Non-pigmented ciliary epithelial cell (primary cell): ENCODE results near the gene TTC39C.
A peak's percentile ranks its signal among the peaks of the same experiment; 100 is the strongest.
"Not testable (repeated sequence)": the region's sequence is repeated elsewhere in the genome, so short reads cannot be mapped to it uniquely, and the experiment has no call there.

ENCODE experiments used
- DNase-seq: peaks from one replicate; pipeline ENCODE4 v3.0.0-alpha.2; 2010; ENCODE audit warnings: low read depth

The TTC39C gene

DNA sequence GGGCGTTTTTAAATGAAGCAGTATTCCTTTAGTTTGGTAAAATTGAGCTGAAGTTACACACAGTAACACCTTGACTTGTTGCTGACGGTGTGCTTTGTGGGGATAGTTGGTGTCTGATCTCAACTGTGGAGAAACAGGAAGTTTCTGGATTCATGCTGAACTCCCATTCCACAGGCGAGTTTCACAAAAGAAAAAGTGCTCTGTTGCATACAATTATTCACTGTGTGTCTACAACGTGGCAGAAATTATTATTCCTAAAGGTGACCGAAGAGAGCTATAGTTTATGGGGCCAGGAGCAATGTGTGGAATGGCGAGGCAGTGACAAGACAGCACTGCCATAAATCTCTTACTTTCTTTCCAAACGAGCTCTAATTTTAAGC, 123.8 kb downstream of the TTC39C start:
- no peak for DNase-seq

GRCh38 chr18:24138789-24139616, 124.4 kb downstream of the TTC39C start, which contains the start of gene CABYR:
CABYR (plus strand) TSS chr18:24139062; CDS start chr18:24143115, 4,053 bp downstream.
- peak; percentile 66 for DNase-seq

GRCh38 chr18:24140697-24141096, 126.1 kb downstream of the TTC39C start:
- DNase-seq = no peak

- no peak for DNase-seq
These were observed 127.8 kb downstream of the TTC39C start for GRCh38 chr18:24142376-24142775.

DNA sequence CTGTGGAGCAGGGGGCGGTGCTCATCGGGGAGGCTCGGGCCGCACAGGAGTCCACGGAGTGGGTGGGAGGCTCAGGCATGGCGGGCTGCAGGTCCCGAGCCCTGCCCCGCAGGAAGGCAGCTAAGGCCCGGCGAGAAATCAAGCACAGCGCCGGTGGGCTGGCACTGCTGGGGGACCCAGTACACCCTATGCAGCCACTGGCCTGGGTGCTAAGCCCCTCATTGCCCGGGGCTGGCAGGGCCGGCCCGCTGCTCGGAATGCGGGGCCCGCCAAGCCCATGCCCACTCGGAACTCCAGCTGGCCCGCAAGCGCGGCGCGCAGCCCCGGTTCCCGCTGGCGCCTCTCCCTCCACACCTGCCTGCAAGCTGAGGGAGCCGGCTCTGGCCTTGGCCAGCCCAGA, 135.0 kb downstream of the TTC39C start:
- DNase-seq = not testable (repeated sequence)

GRCh38 chr18:24153397-24153796, 138.8 kb downstream of the TTC39C start:
- no peak for DNase-seq

DNA sequence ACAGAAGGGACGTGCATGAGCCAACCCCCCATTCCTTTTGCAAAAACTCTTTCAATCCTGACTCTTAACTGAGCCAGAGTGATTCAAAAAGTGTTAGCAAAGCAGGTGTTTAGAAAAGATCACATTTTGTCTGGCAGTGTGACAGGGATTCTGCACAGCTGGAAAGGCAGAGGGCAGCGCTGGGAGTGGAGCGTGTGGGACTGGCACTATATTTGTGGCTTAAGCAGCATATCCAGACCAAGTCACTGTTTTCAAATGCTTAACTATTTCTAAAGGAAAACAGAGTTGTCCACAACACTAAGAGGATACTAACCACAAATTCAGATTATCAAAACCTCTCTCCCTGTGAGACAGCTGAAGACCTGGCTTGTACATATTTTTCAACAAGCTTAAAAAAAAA, 143.3 kb downstream of the TTC39C start:
- DNase-seq = no peak

DNA sequence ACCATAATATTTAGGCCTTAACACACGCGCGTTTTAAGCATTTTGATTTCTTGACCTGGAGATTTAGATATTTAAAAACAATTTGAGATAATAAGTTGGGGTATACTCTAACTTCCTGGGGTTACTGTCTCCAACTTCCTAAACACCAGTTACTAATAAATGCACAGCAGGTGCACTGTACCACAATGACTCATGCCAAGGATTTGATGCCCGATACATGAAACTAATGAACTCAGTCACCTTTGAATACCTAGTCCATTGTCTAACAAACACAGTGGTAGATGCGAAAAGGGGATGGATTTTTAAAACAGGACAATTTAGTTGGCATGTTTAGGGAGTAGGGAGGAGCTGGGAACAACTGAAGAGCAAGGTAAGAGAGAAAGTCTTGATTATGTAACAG, 145.5 kb downstream of the TTC39C start:
- DNase-seq = no peak

GRCh38 chr18:24161304-24161703, 146.8 kb downstream of the TTC39C start:
- DNase-seq = no peak

- no peak for DNase-seq
These were observed 153.9 kb downstream of the TTC39C start for GRCh38 chr18:24168496-24168895.

DNA sequence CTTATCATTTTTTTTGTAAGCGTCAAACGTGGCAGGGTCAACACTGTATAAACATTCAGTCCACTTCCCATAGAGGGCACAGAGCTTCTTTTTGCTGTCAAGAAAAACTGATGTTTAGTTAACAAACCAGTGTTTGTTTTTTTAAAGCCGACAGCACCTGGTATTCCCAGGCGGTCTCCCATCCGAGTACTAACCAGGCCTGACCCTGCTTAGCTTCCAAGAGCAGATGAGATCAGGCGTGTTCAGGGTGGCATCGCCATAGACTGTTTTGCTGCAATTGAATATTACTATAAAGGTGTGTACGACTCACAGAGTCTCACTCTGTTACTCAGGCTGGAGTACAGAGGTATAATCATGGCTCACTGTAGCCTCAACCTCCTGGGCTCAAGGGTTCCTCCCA, 155.8 kb downstream of the TTC39C start:
- no peak for DNase-seq

DNA sequence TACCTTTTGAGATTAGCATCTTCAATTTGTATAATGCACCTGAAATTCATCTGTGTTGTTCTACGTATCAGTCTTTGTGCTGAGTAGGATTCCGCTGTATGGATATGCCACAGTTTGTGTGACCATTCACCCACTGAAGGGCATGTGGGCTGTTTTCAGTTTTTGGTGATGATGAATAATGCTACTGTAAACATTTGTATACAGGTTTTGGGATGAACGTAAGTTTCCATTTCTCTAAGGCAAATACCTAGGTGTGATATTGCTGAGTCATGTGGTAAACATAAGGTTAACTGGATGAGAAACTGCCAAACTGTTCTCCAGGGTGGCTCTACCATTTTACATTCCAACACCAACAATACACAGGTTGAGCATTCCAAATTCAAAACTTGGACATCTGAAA, 159.4 kb downstream of the TTC39C start:
- DNase-seq = no peak

GRCh38 chr18:24176727-24177416, 162.3 kb downstream of the TTC39C start:
- no peak for DNase-seq

DNA sequence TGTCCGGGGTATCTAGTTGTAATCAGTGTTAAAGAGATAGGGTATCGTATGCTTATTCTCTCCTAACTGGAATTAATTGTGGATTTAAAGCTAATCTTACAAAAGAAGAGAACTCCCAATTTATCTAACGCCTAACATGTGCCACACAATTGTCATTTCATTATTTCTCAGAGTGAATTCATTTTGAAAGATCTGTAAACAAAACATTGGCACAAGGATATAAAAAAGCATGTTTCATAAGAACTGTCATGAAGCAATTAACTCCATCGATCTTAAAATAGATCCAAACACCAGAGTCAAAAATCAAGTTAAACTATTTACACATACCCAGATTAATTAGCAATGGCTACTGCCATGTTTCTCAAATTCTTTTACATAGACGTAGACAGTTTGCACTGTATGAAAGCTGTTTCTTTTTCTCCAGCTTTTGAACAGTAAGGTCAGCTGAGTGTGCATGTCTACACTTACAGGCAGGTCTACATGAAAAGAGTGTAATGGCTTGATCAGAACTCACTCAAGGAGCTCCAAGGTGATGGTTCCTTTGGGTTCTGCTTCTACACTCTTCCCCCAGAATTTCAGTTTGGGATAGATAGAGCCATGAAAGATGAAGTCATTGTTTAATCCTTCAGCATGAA, 163.1 kb downstream of the TTC39C start:
- DNase-seq = no peak

- no peak for DNase-seq
These were observed 165.5 kb downstream of the TTC39C start for GRCh38 chr18:24180048-24180447.

GRCh38 chr18:24181806-24182205, 167.3 kb downstream of the TTC39C start:
- DNase-seq = no peak
